WTC11 (cell line): ENCODE measurements around the gene JSRP1. TPM values are rescaled to one million over a fixed set of nuclear protein-coding genes. Genes with fewer than 3 reads are reported as not detected.

Experiments used
- ATAC-seq: fragments of 200-7000 bp; cut with Tn5 transposase; 2 replicates; pipeline ENCODE4 v1.10.0; 2021; ENCODE audit warnings: mild to moderate bottlenecking, moderate library complexity
- CTCF ChIA-PET: fragments of 300-600 bp; sonication (Branson Sonifier 250); formaldehyde crosslinking; loops from one replicate; lab custom pipeline; 2021; ENCODE audit warnings: antibody characterized with exemption; lab: Charles Lee
- POLR2A ChIA-PET: fragments of 350-600 bp; sonication (Branson Sonifier 250); formaldehyde crosslinking; loops from one replicate; lab custom pipeline; 2021; ENCODE audit warnings: antibody characterized with exemption; lab: Charles Lee
- DNase-seq: peaks from one replicate; pipeline ENCODE4 v3.0.0; 2021; ENCODE audit warnings: low spot score
- H3K27ac Mint-ChIP-seq: 2 replicates; pipeline ENCODE4 v1.8.0; 2021; ENCODE audit warnings: mixed read lengths
- H3K27me3 Mint-ChIP-seq: 2 replicates; pipeline ENCODE4 v1.8.0; 2021; ENCODE audit warnings: low read depth, mild to moderate bottlenecking, moderate library complexity, mixed read lengths
- H3K36me3 Mint-ChIP-seq: 2 replicates; pipeline ENCODE4 v1.8.0; 2021; ENCODE audit warnings: mixed read lengths
- H3K4me1 Mint-ChIP-seq: 2 replicates; pipeline ENCODE4 v1.8.0; 2022; ENCODE audit warnings: mixed read lengths
- H3K4me3 Mint-ChIP-seq: 2 replicates; pipeline ENCODE4 v1.8.0; 2021; ENCODE audit warnings: mild to moderate bottlenecking, moderate library complexity, mixed read lengths
- H3K9me3 Mint-ChIP-seq: 2 replicates; pipeline ENCODE4 v1.8.0; 2021; ENCODE audit warnings: mixed read lengths
- ARID4B ChIP-seq: sonication (generic); formaldehyde crosslinking; IDR thresholded peaks from 2 replicates; pipeline ENCODE4 v1.8.0; 2023; ENCODE audit warnings: missing genetic modification reagents, mild to moderate bottlenecking, borderline replicate concordance
- EMX1 ChIP-seq: fragments of 250-450 bp; sonication (Bioruptor Pico); IDR thresholded peaks from 2 replicates; pipeline ENCODE4 v1.8.0; 2021; ENCODE audit warnings: mild to moderate bottlenecking
- FOXJ3 ChIP-seq: sonication (generic); formaldehyde crosslinking; IDR thresholded peaks from 2 replicates; pipeline ENCODE4 v1.9.0; 2021; ENCODE audit warnings: missing genetic modification reagents, mild to moderate bottlenecking, borderline replicate concordance
- GTF2I ChIP-seq: fragments of 250-450 bp; sonication (Bioruptor Pico); conservative IDR thresholded peaks from 2 replicates; pipeline ENCODE4 v1.4.0; 2021; ENCODE audit warnings: mild to moderate bottlenecking
- HMGA2 ChIP-seq: fragments of 250-450 bp; sonication (Bioruptor Pico); IDR thresholded peaks from 2 replicates; pipeline ENCODE4 v1.4.0; 2021; ENCODE audit warnings: mild to moderate bottlenecking, moderate library complexity
- IRF2 ChIP-seq: sonication (generic); formaldehyde crosslinking; IDR thresholded peaks from 2 replicates; pipeline ENCODE4 v1.8.0; 2022; ENCODE audit warnings: low read depth, missing genetic modification reagents, borderline replicate concordance
- NFE2L1 ChIP-seq: sonication (generic); formaldehyde crosslinking; IDR thresholded peaks from 2 replicates; pipeline ENCODE4 v1.8.1; 2023; ENCODE audit warnings: missing genetic modification reagents
- NR1H2 ChIP-seq: sonication (generic); formaldehyde crosslinking; IDR thresholded peaks from 2 replicates; pipeline ENCODE4 v1.9.0; 2021; ENCODE audit warnings: mild to moderate bottlenecking, moderate library complexity, missing genetic modification reagents
- PRRX2 ChIP-seq: fragments of 250-450 bp; sonication (Bioruptor Pico); IDR thresholded peaks from 2 replicates; pipeline ENCODE4 v1.8.0; 2021; ENCODE audit warnings: mild to moderate bottlenecking
- SOX15 ChIP-seq: fragments of 250-450 bp; sonication (Bioruptor Pico); IDR thresholded peaks from 2 replicates; pipeline ENCODE4 v1.9.0; 2021; ENCODE audit warnings: mild to moderate bottlenecking
- SP1 ChIP-seq: sonication (generic); formaldehyde crosslinking; conservative IDR thresholded peaks from 2 replicates; pipeline ENCODE4 v1.8.1; 2022; ENCODE audit warnings: missing genetic modification reagents
- STAT6 ChIP-seq: sonication (generic); formaldehyde crosslinking; conservative IDR thresholded peaks from 2 replicates; pipeline ENCODE4 v1.8.1; 2023; ENCODE audit warnings: mild to moderate bottlenecking, low read depth, missing genetic modification reagents, moderate library complexity
- ZBTB21 ChIP-seq: sonication (generic); formaldehyde crosslinking; IDR thresholded peaks from 2 replicates; pipeline ENCODE4 v1.8.1; 2023; ENCODE audit warnings: mild to moderate bottlenecking, missing genetic modification reagents, borderline replicate concordance
- ZBTB43 ChIP-seq: sonication (generic); formaldehyde crosslinking; IDR thresholded peaks from 2 replicates; pipeline ENCODE4 v1.8.1; 2023; ENCODE audit warnings: mild to moderate bottlenecking, missing genetic modification reagents
- ZNF416 ChIP-seq: fragments of 250-450 bp; sonication (Bioruptor Pico); IDR thresholded peaks from 2 replicates; pipeline ENCODE4 v1.9.0; 2021; ENCODE audit warnings: mild to moderate bottlenecking, inconsistent platforms
- total RNA-seq: library from RNA; stranded (reverse); gene quantifications from 3 replicates; pipeline ENCODE4 v1.2.3, GENCODE V29; 2021

Gene JSRP1
- total RNA-seq, 1 experiment from 2014 or later = 0.33 TPM

- DNase-seq = peak; percentile 12
- H3K27me3 Mint-ChIP-seq = peaks cover 8% of the 10 kb centered on the region
- TF ChIP-seq ZBTB43 (CRISPR knock-in tag) = no peak
- TF ChIP-seq NR1H2 (CRISPR knock-in tag) = no peak
- no peak for TF ChIP-seq FOXJ3 (CRISPR knock-in tag)
- TF ChIP-seq, all 79 proteins: peak for 0
- Mint-ChIP-seq H3K27ac (no peak overlapping the region), H3K4me1 (peaks cover 12% of the 10 kb centered on the region), H3K4me3 (no peak overlapping the region), H3K36me3 (no peaks in the 10 kb centered on the region), H3K9me3 (no peaks in the 10 kb centered on the region)
- no peak for ATAC-seq
- ChIA-PET POLR2A (interaction anchor here (0.6 kb wide), 1 partner anchor 24 kb away, joined by 4 read pairs; no protein-coding TSS in a partner anchor), CTCF (interaction anchor here (1.2 to 4.4 kb wide), 2 partner anchors 25 to 37 kb away, joined by 5 to 23 read pairs; no protein-coding TSS in a partner anchor)
These were observed 22.4 kb upstream of the JSRP1 start for GRCh38 chr19:2278459-2279158.

GRCh38 chr19:2277138-2277537 lies 20.9 kb upstream of the JSRP1 start:
- no peak for DNase-seq
- H3K4me1 Mint-ChIP-seq = peaks cover 18% of the 10 kb centered on the region
- H3K9me3 Mint-ChIP-seq = no peaks in the 10 kb centered on the region
- no peak overlapping the region for H3K27ac Mint-ChIP-seq
- no peaks in the 10 kb centered on the region for H3K27me3 Mint-ChIP-seq
- no peak overlapping the region for H3K4me3 Mint-ChIP-seq
- no peaks in the 10 kb centered on the region for H3K36me3 Mint-ChIP-seq
- ATAC-seq = no peak
- CTCF ChIA-PET = interaction anchor here (1.0 to 4.4 kb wide), 4 partner anchors 15 to 38 kb away, joined by 3 to 23 read pairs (median 8); no protein-coding TSS in a partner anchor
- POLR2A ChIA-PET = no interaction called here
- TF ChIP-seq EMX1 (no peak), ZBTB21 (CRISPR knock-in tag) (no peak), SP1 (CRISPR knock-in tag) (no peak), ARID4B (no peak), ZNF416 (no peak), SOX15 (CRISPR knock-in tag) (no peak), HMGA2 (CRISPR knock-in tag) (no peak)
- TF ChIP-seq, all 79 proteins: peak for 0

GRCh38 chr19:2276429-2276986 lies 20.3 kb upstream of the JSRP1 start:
- no peak for TF ChIP-seq PRRX2
- no peak for TF ChIP-seq IRF2 (CRISPR knock-in tag)
- TF ChIP-seq STAT6 (CRISPR knock-in tag) = no peak
- TF ChIP-seq NFE2L1 (CRISPR knock-in tag) = no peak
- no peak for TF ChIP-seq GTF2I (CRISPR knock-in tag)
- no peak overlapping the region for H3K4me3 Mint-ChIP-seq

More at GRCh38 chr19:2276429-2276986, 20.3 kb upstream of the JSRP1 start:
- Mint-ChIP-seq H3K9me3 (no peaks in the 10 kb centered on the region), H3K27me3 (no peaks in the 10 kb centered on the region; the same call in 1 of the 2 replicates), H3K4me1 (peaks cover 19% of the 10 kb centered on the region), H3K36me3 (peaks cover 4% of the 10 kb centered on the region), H3K27ac (no peak overlapping the region)
- CTCF ChIA-PET = interaction anchor here (1.0 to 4.4 kb wide), 11 partner anchors 12 to 125 kb away, joined by 3 to 23 read pairs (median 4); partner anchors contain the start of genes AP3D1, LSM7 and PLEKHJ1
- POLR2A ChIA-PET = interaction anchor here (1.4 kb wide), 1 partner anchor 14 kb away, joined by 3 read pairs; no protein-coding TSS in a partner anchor
- no peak for ATAC-seq
- DNase-seq = no peak
